SK-N-SH treated with all-trans-retinoic acid at 6 μM for 48 hours (cell line): ENCODE measurements around the gene SELP.

Source experiments
- PATZ1 ChIP-seq: fragments of 250-450 bp; sonication (Bioruptor Pico); IDR thresholded peaks from 2 replicates; pipeline ENCODE4 v1.8.0; 2020; ENCODE audit warnings: mild to moderate bottlenecking, moderate library complexity, borderline replicate concordance
- TCF4 ChIP-seq: fragments of 250-450 bp; sonication (Bioruptor Pico); IDR thresholded peaks from 2 replicates; pipeline ENCODE4 v1.8.0; 2021; ENCODE audit warnings: mild to moderate bottlenecking, moderate library complexity, borderline replicate concordance

- no peak for TF ChIP-seq PATZ1 (CRISPR knock-in tag)
- no peak for TF ChIP-seq TCF4 (CRISPR knock-in tag)
Observed at GRCh38 chr1:169651035-169651434, 21.1 kb upstream of the SELP start.
